ENCODE data around the gene NUP54.

Gene NUP54

DNA sequence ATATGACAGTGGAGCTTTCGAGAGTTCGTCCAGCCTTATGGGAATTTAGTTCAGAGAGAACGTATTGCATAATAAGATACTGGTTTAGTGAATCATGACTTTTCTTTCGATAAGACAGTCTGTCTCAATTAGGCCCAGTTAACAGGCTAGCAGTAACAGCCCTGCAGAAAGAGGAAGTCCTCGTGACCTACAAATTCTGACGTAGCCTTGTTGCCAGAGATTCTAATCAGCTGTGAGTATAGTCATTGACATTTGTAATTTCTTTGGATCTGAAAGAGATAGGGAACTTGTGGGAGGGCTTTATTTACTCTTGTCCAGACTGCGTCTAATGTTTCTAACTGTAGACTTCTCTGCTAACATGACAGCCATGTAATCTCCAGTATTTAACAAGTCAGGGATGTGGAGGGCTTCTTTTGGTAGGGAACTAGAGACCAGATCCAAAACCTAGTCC lies 57.9 kb downstream of the NUP54 start:
- DNase-seq (ENCODE audit: insufficient read length) (no peak), FAIRE-seq (peak; percentile 75)
- TF ChIP-seq POLR2AphosphoS5 (IDR thresholded peaks at IDR 0.05; ENCODE audit: low read depth, low read length), result no peak
- TF ChIP-seq TAF1 (IDR thresholded peaks at IDR 0.05; ENCODE audit: borderline replicate concordance, low read depth, low read length), result no peak
- no peak for TF ChIP-seq POLR2A (IDR thresholded peaks at IDR 0.05; ENCODE audit: low read depth, low read length)

DNA sequence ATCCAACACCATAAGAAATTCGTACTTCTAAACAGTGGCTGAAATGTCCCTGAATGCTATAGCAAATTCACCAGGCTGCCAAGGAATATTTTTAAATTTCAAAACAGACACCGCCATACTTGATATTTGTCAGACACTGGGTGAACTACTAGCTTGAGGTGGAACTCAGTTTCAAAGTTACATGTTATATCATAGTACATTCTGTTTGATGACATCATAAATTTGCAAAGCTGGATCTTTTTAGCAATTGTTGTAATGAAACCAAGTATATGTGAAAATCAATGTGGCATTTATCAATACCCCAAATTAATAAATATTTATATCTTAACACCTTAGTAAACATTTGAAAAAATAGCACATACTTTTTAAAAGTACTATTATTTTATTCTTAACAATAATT lies 59.5 kb downstream of the NUP54 start:
- TF ChIP-seq POLR2AphosphoS5 (IDR thresholded peaks at IDR 0.05; ENCODE audit: low read depth, low read length) (no peak), TAF1 (IDR thresholded peaks at IDR 0.05; ENCODE audit: borderline replicate concordance, low read depth, low read length) (no peak), POLR2A (IDR thresholded peaks at IDR 0.05; ENCODE audit: low read depth, low read length) (no peak)
- no peak for FAIRE-seq
- DNase-seq (ENCODE audit: insufficient read length), result no peak

DNA sequence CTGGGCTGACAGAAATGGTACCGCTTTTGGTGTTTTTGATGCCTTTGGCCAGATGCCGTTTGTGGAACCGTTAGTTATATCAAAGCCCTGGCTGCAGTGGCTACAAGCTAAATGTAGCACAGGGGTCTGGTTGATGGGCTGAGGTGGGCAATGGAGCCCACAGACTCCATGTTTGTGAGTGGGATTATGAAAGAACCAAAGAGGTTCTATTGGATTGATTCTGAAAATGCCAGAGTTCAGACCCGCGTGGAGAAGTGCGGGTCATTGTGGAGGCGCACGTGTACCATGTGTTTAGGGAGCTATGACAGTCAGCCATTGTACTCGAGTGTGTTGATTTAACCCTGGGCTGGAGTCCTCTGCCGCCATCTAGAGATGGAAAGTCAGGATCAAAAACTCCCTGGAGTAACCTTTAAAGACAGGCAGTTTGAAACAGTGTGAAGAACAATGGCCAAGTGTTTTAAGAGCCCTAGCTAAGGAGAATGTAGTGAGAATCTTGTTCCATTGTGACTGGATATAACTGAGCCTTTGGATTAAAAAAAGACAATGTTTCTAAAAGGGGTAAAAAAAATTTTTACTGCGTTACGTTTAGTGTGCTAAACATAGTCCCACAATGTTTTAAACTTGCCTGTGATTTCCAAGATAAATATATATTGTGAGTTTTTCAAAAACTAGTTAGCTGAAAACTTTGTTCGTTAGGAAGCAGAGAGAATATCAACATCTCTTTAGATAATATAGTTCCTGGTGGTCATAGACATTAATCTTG lies 61.0 kb downstream of the NUP54 start:
- no peak for TF ChIP-seq POLR2A (IDR thresholded peaks at IDR 0.05; ENCODE audit: low read depth, low read length)
- no peak for TF ChIP-seq TAF1 (IDR thresholded peaks at IDR 0.05; ENCODE audit: borderline replicate concordance, low read depth, low read length)
- TF ChIP-seq POLR2AphosphoS5 (IDR thresholded peaks at IDR 0.05; ENCODE audit: low read depth, low read length), result no peak
- FAIRE-seq (no peak), DNase-seq (ENCODE audit: insufficient read length) (no peak)

GRCh38 chr4:76084542-76084941 lies 63.7 kb downstream of the NUP54 start:
- DNase-seq (ENCODE audit: insufficient read length) (no peak), FAIRE-seq (no peak)
- TF ChIP-seq POLR2AphosphoS5 (IDR thresholded peaks at IDR 0.05; ENCODE audit: low read depth, low read length) (no peak), POLR2A (IDR thresholded peaks at IDR 0.05; ENCODE audit: low read depth, low read length) (no peak), TAF1 (IDR thresholded peaks at IDR 0.05; ENCODE audit: borderline replicate concordance, low read depth, low read length) (no peak)

DNA sequence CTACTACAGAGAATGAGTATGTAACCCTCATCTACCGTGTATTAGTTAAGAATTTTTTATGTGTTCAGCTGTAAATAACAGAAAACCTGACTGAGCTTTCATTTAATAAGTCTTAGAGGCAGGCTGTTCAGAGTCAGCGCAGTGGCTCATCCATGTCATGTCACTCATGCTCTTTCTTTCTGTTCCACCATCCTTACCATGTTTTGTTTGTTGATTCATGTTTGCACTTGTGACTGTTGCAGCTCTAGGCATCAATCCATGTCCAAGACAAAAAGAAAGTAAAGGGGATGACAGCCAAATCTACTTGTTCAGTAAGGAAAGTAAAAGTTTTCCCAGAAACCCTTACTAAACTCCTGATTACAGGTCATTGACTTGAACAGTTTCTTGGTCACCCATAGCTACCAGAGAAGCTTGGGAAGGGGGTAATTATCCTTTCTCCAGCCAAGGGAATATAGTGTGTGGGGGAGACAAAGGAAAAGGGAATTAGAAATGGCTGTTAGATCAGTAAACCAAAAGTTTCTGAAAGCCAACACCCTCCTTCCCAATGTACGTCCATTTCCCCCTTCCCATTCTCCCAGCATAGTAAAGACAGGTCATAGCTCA lies 64.7 kb downstream of the NUP54 start:
- TF ChIP-seq POLR2A (IDR thresholded peaks at IDR 0.05; ENCODE audit: low read depth, low read length) (no peak), POLR2AphosphoS5 (IDR thresholded peaks at IDR 0.05; ENCODE audit: low read depth, low read length) (no peak), TAF1 (IDR thresholded peaks at IDR 0.05; ENCODE audit: borderline replicate concordance, low read depth, low read length) (no peak)
- FAIRE-seq (no peak), DNase-seq (ENCODE audit: insufficient read length) (no peak)

DNA sequence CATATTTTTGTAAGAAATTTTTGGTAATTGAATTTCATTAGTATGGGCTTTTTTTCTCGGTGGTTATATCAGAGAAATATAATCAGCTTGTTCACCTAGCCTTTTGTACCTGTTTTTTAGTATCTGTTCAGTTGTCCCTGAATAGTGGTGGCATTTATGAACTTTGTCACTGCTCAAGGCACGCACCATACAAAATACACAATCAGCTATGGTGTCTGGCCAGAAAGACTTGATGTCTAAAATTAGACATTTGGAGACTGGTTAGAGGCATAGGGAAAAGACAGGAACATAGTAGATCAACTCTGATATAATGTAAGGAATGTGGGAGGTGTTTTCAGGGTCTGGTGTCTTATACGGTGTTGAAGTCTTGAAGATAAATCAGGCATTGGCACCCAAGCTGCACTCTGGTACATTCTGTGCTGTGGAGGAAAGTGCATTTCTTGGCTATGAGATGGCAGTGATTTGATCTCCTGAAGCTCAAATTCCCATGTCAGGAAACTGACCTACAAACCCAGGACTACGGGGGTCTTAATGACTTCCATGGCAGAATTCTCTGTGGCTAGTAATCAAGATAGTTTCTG lies 70.1 kb downstream of the NUP54 start:
- DNase-seq (ENCODE audit: insufficient read length) (no peak), FAIRE-seq (no peak)
- TF ChIP-seq POLR2AphosphoS5 (IDR thresholded peaks at IDR 0.05; ENCODE audit: low read depth, low read length), result no peak
- TF ChIP-seq POLR2A (IDR thresholded peaks at IDR 0.05; ENCODE audit: low read depth, low read length), result no peak
- no peak for TF ChIP-seq TAF1 (IDR thresholded peaks at IDR 0.05; ENCODE audit: borderline replicate concordance, low read depth, low read length)

DNA sequence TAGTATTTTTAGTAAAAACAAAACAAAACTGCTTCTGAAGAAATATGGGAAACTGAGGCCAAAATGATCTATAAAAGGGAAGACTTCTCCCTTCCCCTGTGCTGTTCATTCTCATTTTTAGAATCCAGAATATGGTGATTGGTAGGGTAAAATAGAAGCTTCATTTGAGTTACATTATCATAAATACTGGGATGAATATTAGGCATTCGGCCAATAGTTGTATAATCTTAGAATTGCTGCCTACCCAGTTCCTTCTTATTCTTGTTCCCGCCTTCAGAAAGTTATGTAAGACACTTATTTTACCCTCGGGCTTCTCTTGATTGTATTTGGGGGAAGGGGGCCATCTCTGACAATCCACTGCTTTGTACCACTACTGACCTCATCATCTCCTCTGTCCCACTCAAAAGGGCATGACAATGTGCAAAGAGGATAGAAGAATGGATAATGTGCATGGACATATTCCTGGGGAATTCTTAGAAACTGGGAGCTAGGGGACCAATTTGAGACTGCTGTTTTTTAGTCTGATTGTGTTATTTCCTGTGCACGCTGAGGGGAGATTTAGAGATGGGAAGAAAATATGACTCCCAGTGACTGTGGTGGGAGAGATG lies 73.1 kb downstream of the NUP54 start:
- no peak for TF ChIP-seq POLR2AphosphoS5 (IDR thresholded peaks at IDR 0.05; ENCODE audit: low read depth, low read length)
- TF ChIP-seq TAF1 (IDR thresholded peaks at IDR 0.05; ENCODE audit: borderline replicate concordance, low read depth, low read length), result no peak
- no peak for TF ChIP-seq POLR2A (IDR thresholded peaks at IDR 0.05; ENCODE audit: low read depth, low read length)
- no peak for FAIRE-seq
- DNase-seq (ENCODE audit: insufficient read length), result no peak

DNA sequence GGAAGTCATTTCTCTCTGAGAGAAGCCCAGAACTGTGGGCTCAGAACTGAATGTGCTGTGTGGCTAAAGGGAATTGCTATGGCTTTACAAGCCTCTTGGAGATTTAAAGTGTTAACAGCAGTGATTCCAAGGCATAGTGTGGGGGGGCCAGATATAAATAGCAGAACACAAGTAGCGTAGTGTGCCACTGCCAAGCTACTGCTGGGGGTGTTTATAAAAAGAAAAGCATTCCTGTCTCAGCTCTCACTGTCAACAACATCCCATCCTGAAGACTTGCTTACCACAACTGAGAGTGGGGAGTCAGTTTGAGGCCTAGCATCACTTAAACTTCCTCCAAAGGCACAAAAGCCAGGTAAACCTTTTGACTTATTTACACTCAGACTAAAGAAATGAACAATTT lies 73.7 kb downstream of the NUP54 start, which contains the start of gene ART3:
TSS of gene ART3 (plus strand) at position 242 of the 400 bp plus-strand sequence. CDS start 1,181 bp downstream, outside the sequence.
- TF ChIP-seq POLR2AphosphoS5 (IDR thresholded peaks at IDR 0.05; ENCODE audit: low read depth, low read length) (no peak), TAF1 (IDR thresholded peaks at IDR 0.05; ENCODE audit: borderline replicate concordance, low read depth, low read length) (no peak), POLR2A (IDR thresholded peaks at IDR 0.05; ENCODE audit: low read depth, low read length) (no peak)
- FAIRE-seq (no peak), DNase-seq (ENCODE audit: insufficient read length) (no peak)

- DNase-seq (ENCODE audit: insufficient read length), result no peak
- FAIRE-seq, result no peak
- TF ChIP-seq POLR2A (IDR thresholded peaks at IDR 0.05; ENCODE audit: low read depth, low read length) (no peak), TAF1 (IDR thresholded peaks at IDR 0.05; ENCODE audit: borderline replicate concordance, low read depth, low read length) (no peak), POLR2AphosphoS5 (IDR thresholded peaks at IDR 0.05; ENCODE audit: low read depth, low read length) (no peak)
Observed at GRCh38 chr4:76072760-76073159, 75.4 kb downstream of the NUP54 start.

GRCh38 chr4:76067652-76068286 lies 80.4 kb downstream of the NUP54 start:
- FAIRE-seq (no peak), DNase-seq (ENCODE audit: insufficient read length) (peak; percentile 37)
- TF ChIP-seq POLR2A (IDR thresholded peaks at IDR 0.05; ENCODE audit: low read depth, low read length) (no peak), TAF1 (IDR thresholded peaks at IDR 0.05; ENCODE audit: borderline replicate concordance, low read depth, low read length) (no peak), POLR2AphosphoS5 (IDR thresholded peaks at IDR 0.05; ENCODE audit: low read depth, low read length) (no peak)

DNA sequence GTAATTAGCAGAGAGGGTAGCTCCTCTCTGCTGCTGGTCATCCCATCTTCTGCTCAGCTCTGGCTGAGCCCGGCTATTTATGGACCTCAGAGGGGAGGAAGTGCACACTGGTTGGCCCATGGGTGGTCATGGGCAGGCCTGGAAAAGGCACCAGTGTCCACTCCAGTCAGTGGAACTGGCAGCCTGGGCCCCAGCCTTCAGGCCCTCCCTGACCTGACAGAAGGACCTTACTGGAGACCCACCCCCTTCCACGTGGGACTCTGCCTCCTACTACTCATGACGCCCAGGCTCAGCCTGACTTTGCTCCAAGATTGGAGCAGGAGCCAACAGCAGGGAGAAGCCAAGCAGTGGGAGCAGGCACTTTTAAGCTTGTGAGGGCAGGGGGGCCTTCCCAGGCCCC lies 81.7 kb downstream of the NUP54 start:
- TF ChIP-seq TAF1 (IDR thresholded peaks at IDR 0.05; ENCODE audit: borderline replicate concordance, low read depth, low read length), result no peak
- no peak for TF ChIP-seq POLR2AphosphoS5 (IDR thresholded peaks at IDR 0.05; ENCODE audit: low read depth, low read length)
- TF ChIP-seq POLR2A (IDR thresholded peaks at IDR 0.05; ENCODE audit: low read depth, low read length), result no peak
- DNase-seq (ENCODE audit: insufficient read length) (no peak), FAIRE-seq (no peak)
